A549 (cell line): Measurements from ENCODE around the gene FRMD3. TPM values are rescaled to one million over a fixed set of nuclear protein-coding genes. Genes with fewer than 3 reads are reported as not detected.

Experiments
- ATAC-seq, 2 experiments: fragments of 200-7000 bp in 1 of 2; fragments of >200 bp in 1 of 2; cut with Nextera tagmentation in 1 of 2; cut with Tn5 transposase in 1 of 2; 3 replicates each; pipeline versions ENCODE4 v1.8.0 to v1.9.1; 2018 to 2020; ENCODE audit warnings: mild to moderate bottlenecking in 1 of 2, moderate library complexity in 1 of 2
- CTCF ChIA-PET: fragments of 300-600 bp; sonication (Branson Sonifier 250); formaldehyde crosslinking; extraction: SDS; loops from one replicate; lab custom pipeline; 2021; ENCODE audit warnings: antibody characterized with exemption, inconsistent platforms; lab: Yijun Ruan, JAX
- POLR2A ChIA-PET: fragments of 350-600 bp; formaldehyde crosslinking; extraction: SDS; loops from one replicate; lab custom pipeline; 2021; ENCODE audit warnings: antibody characterized with exemption, inconsistent platforms; lab: Yijun Ruan, JAX
- DNase-seq, 2 experiments: peaks; one replicate each; pipeline versions ENCODE4 v3.0.0 to v3.0.0-alpha.2; 2011 to 2016; ENCODE audit warnings: low read depth in 1 of 2, low spot score in 1 of 2
- FAIRE-seq: peaks from 2 replicates; lab custom pipeline; 2011; peaks lifted over from hg19 to GRCh38; lab: Jason Lieb, UNC
- H3K27ac ChIP-seq, 2 experiments: fragments of >200 bp; sonication (Bioruptor Twin); formaldehyde crosslinking; 3 replicates each; pipeline ENCODE4 v1.5.1; 2016 to 2017
- H3K4me1 ChIP-seq: fragments of >200 bp; sonication (Bioruptor Twin); formaldehyde crosslinking; 3 replicates; pipeline ENCODE4 v1.6.1; 2016
- H3K4me2 ChIP-seq: fragments of >200 bp; sonication (Bioruptor Twin); formaldehyde crosslinking; 3 replicates; pipeline ENCODE4 v1.6.1; 2016
- H3K4me3 ChIP-seq: fragments of >200 bp; sonication (Bioruptor Twin); formaldehyde crosslinking; 3 replicates; pipeline ENCODE4 v1.5.1; 2016
- H3K9me3 ChIP-seq: fragments of >200 bp; sonication (Bioruptor Twin); formaldehyde crosslinking; 3 replicates; pipeline ENCODE4 v1.6.1; 2016
- CBX2 ChIP-seq: fragments of 200-600 bp; sonication (generic); IDR thresholded peaks from 2 replicates; pipeline ENCODE4 v1.6.1; 2016; ENCODE audit warnings: low read depth, mild to moderate bottlenecking, borderline replicate concordance
- CHD2 ChIP-seq: fragments of 150-350 bp; IDR thresholded peaks from 2 replicates; pipeline ENCODE4 v1.6.1; 2014; ENCODE audit warnings: low read length; ENCODE audit not compliant: partially characterized antibody
- EHF ChIP-seq: fragments of 250-450 bp; sonication (Bioruptor Pico); IDR thresholded peaks from 2 replicates; pipeline ENCODE4 v1.5.0; 2020; ENCODE audit warnings: mild to moderate bottlenecking
- EP300 ChIP-seq, 2 experiments: fragments of >200 bp; sonication (Bioruptor Twin); formaldehyde crosslinking; IDR thresholded peaks; 2 replicates in 1 of 2; 3 replicates in 1 of 2; pipeline ENCODE4 v1.6.1; 2016 to 2017
- ESRRA ChIP-seq: fragments of 150-350 bp; IDR thresholded peaks from 2 replicates; pipeline ENCODE4 v1.6.1; 2014; ENCODE audit warnings: mild to moderate bottlenecking, low read length, borderline replicate concordance
- FOXS1 ChIP-seq: fragments of 250-450 bp; sonication (Bioruptor Pico); IDR thresholded peaks from 2 replicates; pipeline ENCODE4 v1.5.0; 2020; ENCODE audit warnings: mild to moderate bottlenecking, moderate library complexity
- GATA3 ChIP-seq: IDR thresholded peaks from 2 replicates; pipeline ENCODE4 v1.6.1; 2012; ENCODE audit warnings: borderline replicate concordance
- HOXB5 ChIP-seq: fragments of 250-450 bp; sonication (Bioruptor Pico); IDR thresholded peaks from 2 replicates; pipeline ENCODE4 v1.5.0; 2020; ENCODE audit warnings: mild to moderate bottlenecking, moderate library complexity
- JUN ChIP-seq, 2 experiments: fragments of >200 bp; sonication (Bioruptor Twin); formaldehyde crosslinking; IDR thresholded peaks; 2 replicates in 1 of 2; 3 replicates in 1 of 2; pipeline ENCODE4 v1.6.1; 2016 to 2017
- KDM5A ChIP-seq: fragments of 200-600 bp; sonication (generic); IDR thresholded peaks from 2 replicates; pipeline ENCODE4 v1.6.1; 2016; ENCODE audit warnings: antibody characterized with exemption, mild to moderate bottlenecking
- MAFK ChIP-seq: fragments of 450-650 bp; IDR thresholded peaks from 2 replicates; pipeline ENCODE4 v1.6.1; 2014; ENCODE audit not compliant: partially characterized antibody
- NPAS2 ChIP-seq: fragments of 250-450 bp; sonication (Bioruptor Pico); IDR thresholded peaks from 2 replicates; pipeline ENCODE4 v1.8.0; 2022; ENCODE audit warnings: mild to moderate bottlenecking, moderate library complexity, borderline replicate concordance
- POLR2A ChIP-seq: IDR thresholded peaks from 2 replicates; pipeline ENCODE4 v1.6.1; 2012; ENCODE audit warnings: mild to moderate bottlenecking, low read length
- POLR2AphosphoS2 ChIP-seq: conservative IDR thresholded peaks from 2 replicates; pipeline ENCODE4 v1.6.1; 2012; ENCODE audit warnings: low read length, improper control_type of control experiment, inconsistent platforms
- RAD21 ChIP-seq, 2 experiments: fragments of >200 bp in 1 of 2; sonication (Bioruptor Twin) in 1 of 2; formaldehyde crosslinking in 1 of 2; IDR thresholded peaks in 1 of 2; conservative IDR thresholded peaks in 1 of 2; 2 replicates in 1 of 2; 3 replicates in 1 of 2; pipeline ENCODE4 v1.6.1; 2012 to 2018; ENCODE audit warnings: inconsistent platforms in 1 of 2
- RARB ChIP-seq: fragments of 250-450 bp; sonication (Bioruptor Pico); IDR thresholded peaks from 2 replicates; pipeline ENCODE4 v1.8.0; 2021; ENCODE audit warnings: mild to moderate bottlenecking, moderate library complexity
- RCOR1 ChIP-seq: fragments of 150-350 bp; IDR thresholded peaks from 2 replicates; pipeline ENCODE4 v1.6.1; 2014; ENCODE audit warnings: antibody characterized with exemption, low read length, low read depth
- RFX5 ChIP-seq: fragments of 450-650 bp; IDR thresholded peaks from 2 replicates; pipeline ENCODE4 v1.7.1; 2014; ENCODE audit warnings: antibody characterized with exemption, mild to moderate bottlenecking, moderate library complexity
- RNF2 ChIP-seq: fragments of 200-600 bp; sonication (generic); IDR thresholded peaks from 2 replicates; pipeline ENCODE4 v1.6.1; 2016; ENCODE audit warnings: low read depth, mild to moderate bottlenecking, antibody characterized with exemption, moderate library complexity, borderline replicate concordance
- SMC3 ChIP-seq: fragments of >200 bp; sonication (Bioruptor Twin); formaldehyde crosslinking; IDR thresholded peaks from 3 replicates; pipeline ENCODE4 v1.6.1; 2018; ENCODE audit warnings: inconsistent platforms
- TFCP2L1 ChIP-seq: fragments of 250-450 bp; sonication (Bioruptor Pico); IDR thresholded peaks from 2 replicates; pipeline ENCODE4 v1.5.0; 2021; ENCODE audit warnings: mild to moderate bottlenecking
- ZC3H11A ChIP-seq: fragments of 450-650 bp; IDR thresholded peaks from 2 replicates; pipeline ENCODE4 v1.6.1; 2014; ENCODE audit warnings: antibody characterized with exemption, mild to moderate bottlenecking
- ZFP36 ChIP-seq: fragments of 450-650 bp; IDR thresholded peaks from 2 replicates; pipeline ENCODE4 v1.6.1; 2014; ENCODE audit warnings: borderline replicate concordance; ENCODE audit not compliant: partially characterized antibody
- ZNF302 ChIP-seq: fragments of 250-450 bp; sonication (Bioruptor Pico); IDR thresholded peaks from 2 replicates; pipeline ENCODE4 v1.9.0; 2021; ENCODE audit warnings: inconsistent platforms, mild to moderate bottlenecking, moderate library complexity
- WGBS: methylation state at CpG from one replicate; pipeline ENCODE4 v1.1.6; 2017; ENCODE audit errors: missing lambda C conversion rate; 5-methylcytosine and 5-hydroxymethylcytosine counted together
- polyA plus RNA-seq, 4 experiments: library from polyadenylated mRNA; depleted of rRNA in 3 of 4; stranded (reverse); fragments of >200 nt; fragmentation: RNase III in 1 of 4; extraction: RNeasy Plus Mini Kit Qiagen cat#74134 plus additional on column Dnase treatment in 1 of 4; gene quantifications; 2 replicates in 3 of 4; 3 replicates in 1 of 4; pipeline ENCODE4 v1.2.3, GENCODE V29; 2011 to 2017
- TF ChIP-seq, protein P1 (sequence below): IDR thresholded peaks from 2 replicates; pipeline ENCODE4 v1.6.1; 2012; ENCODE audit warnings: low read depth, borderline replicate concordance
- TF ChIP-seq, protein P2 (sequence below): fragments of >200 bp; sonication (Bioruptor Twin); formaldehyde crosslinking; IDR thresholded peaks from 3 replicates; pipeline ENCODE4 v1.5.1; 2016
- TF ChIP-seq, protein P3 (sequence below): fragments of >200 bp; sonication (Bioruptor Twin); formaldehyde crosslinking; IDR thresholded peaks from 2 replicates; pipeline ENCODE4 v1.6.1; 2016
- TF ChIP-seq, protein P4 (sequence below): fragments of 200-600 bp; sonication (generic); IDR thresholded peaks from 2 replicates; pipeline ENCODE4 v1.6.1; 2016; ENCODE audit warnings: antibody characterized with exemption, mild to moderate bottlenecking, moderate library complexity

Gene FRMD3
- polyA plus RNA-seq, 2 of the 4 experiments (the other 2 are of a cell fraction): 1.7 to 3.3 TPM

DNA sequence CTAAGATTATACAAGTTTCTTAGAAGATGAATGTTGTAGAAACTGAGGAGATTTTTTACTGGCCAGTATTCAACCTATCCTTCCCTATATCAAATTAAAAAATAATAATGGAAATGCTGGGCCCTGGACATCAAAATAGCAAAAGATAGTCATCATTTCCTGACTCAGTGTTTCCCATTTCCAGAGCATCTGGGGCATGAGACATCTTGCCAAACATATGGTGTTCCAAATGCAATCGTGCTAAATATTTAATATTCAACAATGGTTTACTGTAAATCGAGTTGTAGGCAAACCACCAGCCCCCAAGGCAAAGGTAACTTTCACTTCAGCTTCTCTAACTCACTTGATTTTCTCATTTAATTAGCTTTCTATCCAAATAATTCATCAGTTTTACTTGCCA is 152.9 kb downstream of the FRMD3 start:
- DNase-seq (no peak), FAIRE-seq (no peak), ATAC-seq (no peak)
- ChIA-PET POLR2A (no interaction called here), CTCF (no interaction called here)
- no peaks in the 10 kb centered on the region for H3K4me1 ChIP-seq
- no peak overlapping the region for H3K4me2 ChIP-seq
- no peak overlapping the region for H3K4me3 ChIP-seq
- H3K27ac ChIP-seq: no peak overlapping the region
- TF ChIP-seq EP300 (IDR thresholded peaks at IDR 0.05) (no peak), FOXS1 (no peak), POLR2A (no peak), RAD21 (conservative IDR thresholded peaks at IDR 0.05 in 1 of 2, IDR thresholded peaks at IDR 0.05 in 1 of 2) (no peak), RCOR1 (no peak), ZFP36 (no peak)
- TF ChIP-seq, protein P1, sequence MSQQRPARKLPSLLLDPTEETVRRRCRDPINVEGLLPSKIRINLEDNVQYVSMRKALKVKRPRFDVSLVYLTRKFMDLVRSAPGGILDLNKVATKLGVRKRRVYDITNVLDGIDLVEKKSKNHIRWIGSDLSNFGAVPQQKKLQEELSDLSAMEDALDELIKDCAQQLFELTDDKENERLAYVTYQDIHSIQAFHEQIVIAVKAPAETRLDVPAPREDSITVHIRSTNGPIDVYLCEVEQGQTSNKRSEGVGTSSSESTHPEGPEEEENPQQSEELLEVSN: no peak
- TF ChIP-seq, protein P2, sequence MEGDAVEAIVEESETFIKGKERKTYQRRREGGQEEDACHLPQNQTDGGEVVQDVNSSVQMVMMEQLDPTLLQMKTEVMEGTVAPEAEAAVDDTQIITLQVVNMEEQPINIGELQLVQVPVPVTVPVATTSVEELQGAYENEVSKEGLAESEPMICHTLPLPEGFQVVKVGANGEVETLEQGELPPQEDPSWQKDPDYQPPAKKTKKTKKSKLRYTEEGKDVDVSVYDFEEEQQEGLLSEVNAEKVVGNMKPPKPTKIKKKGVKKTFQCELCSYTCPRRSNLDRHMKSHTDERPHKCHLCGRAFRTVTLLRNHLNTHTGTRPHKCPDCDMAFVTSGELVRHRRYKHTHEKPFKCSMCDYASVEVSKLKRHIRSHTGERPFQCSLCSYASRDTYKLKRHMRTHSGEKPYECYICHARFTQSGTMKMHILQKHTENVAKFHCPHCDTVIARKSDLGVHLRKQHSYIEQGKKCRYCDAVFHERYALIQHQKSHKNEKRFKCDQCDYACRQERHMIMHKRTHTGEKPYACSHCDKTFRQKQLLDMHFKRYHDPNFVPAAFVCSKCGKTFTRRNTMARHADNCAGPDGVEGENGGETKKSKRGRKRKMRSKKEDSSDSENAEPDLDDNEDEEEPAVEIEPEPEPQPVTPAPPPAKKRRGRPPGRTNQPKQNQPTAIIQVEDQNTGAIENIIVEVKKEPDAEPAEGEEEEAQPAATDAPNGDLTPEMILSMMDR: no peak
- TF ChIP-seq, all 56 proteins: peak for 0
- H3K9me3 ChIP-seq: peaks cover 8% of the 10 kb centered on the region
- 10% methylated on average over 2 of the region's 2 CpGs for WGBS

DNA sequence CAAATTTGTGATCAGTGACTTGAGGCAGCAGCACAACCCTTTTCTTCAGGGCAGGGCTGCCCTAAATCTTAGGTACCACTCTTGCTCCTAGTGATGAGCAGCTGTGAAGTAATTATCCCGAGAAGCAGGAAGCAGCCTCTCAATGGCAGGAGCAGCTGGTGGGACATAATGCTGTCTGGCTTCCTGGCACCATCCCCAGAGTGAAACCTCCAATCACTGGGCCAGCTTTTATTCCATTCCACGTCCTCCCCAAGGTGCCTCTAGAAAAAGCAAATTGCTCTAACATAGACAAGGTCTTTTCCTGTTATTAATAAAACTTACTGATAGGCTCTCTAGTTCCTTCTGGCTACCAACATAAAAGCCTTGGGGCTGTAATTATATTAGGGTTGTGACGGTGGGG is 154.0 kb downstream of the FRMD3 start:
- Histone ChIP-seq H3K4me3 (no peak overlapping the region), H3K4me2 (no peak overlapping the region), H3K4me1 (no peaks in the 10 kb centered on the region), H3K9me3 (peaks cover 8% of the 10 kb centered on the region), H3K27ac (no peak overlapping the region)
- FAIRE-seq (no peak), ATAC-seq (no peak), DNase-seq (no peak)
- ChIA-PET POLR2A (no interaction called here), CTCF (interaction anchor here (0.6 kb wide), 1 partner anchor 185 kb away, joined by 3 read pairs; no protein-coding TSS in a partner anchor)
- WGBS: 40% methylated on average over 3 of the region's 3 CpGs
- no peak for TF ChIP-seq POLR2AphosphoS2

DNA sequence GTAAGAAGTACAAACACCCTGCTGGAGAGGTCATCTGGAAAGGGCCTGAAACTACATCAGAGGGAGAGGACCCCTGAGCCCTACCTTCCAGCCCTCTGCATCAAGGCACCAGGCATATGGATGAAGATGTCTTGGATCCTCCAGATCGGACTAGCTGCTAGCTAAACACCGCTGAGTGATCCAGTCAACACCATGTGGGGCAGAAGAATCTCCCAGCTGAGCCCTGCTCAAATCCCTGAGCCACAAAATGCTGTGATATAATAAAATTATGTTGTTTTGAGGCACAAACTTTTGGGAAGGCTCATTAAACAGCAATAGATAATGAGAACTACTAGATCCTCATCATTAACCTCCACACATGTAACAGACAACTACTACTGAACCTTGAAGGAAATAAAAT is 155.2 kb downstream of the FRMD3 start:
- H3K4me1 ChIP-seq: no peaks in the 10 kb centered on the region
- ChIA-PET CTCF (interaction anchor here (0.6 kb wide), 2 partner anchors 70 to 1474 kb away, joined by 3 to 4 read pairs; no protein-coding TSS in a partner anchor), POLR2A (no interaction called here)
- FAIRE-seq: no peak
- TF ChIP-seq, protein P3, sequence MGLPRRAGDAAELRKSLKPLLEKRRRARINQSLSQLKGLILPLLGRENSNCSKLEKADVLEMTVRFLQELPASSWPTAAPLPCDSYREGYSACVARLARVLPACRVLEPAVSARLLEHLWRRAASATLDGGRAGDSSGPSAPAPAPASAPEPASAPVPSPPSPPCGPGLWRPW: no peak
- TF ChIP-seq MAFK (no peak), SMC3 (no peak), POLR2AphosphoS2 (no peak), ZC3H11A (no peak), FOXS1 (no peak), EHF (CRISPR knock-in tag) (no peak), CBX2 (no peak), RARB (CRISPR knock-in tag) (no peak), GATA3 (no peak), ZNF302 (no peak), KDM5A (no peak), TFCP2L1 (no peak), JUN (IDR thresholded peaks at IDR 0.05) (no peak)
- ATAC-seq: no peak
- peaks cover 8% of the 10 kb centered on the region for H3K9me3 ChIP-seq
- H3K27ac ChIP-seq: no peak overlapping the region
- WGBS: 58% methylated on average over 2 of the region's 2 CpGs
- no peak for DNase-seq
- H3K4me3 ChIP-seq: no peak overlapping the region
- H3K4me2 ChIP-seq: no peak overlapping the region

DNA sequence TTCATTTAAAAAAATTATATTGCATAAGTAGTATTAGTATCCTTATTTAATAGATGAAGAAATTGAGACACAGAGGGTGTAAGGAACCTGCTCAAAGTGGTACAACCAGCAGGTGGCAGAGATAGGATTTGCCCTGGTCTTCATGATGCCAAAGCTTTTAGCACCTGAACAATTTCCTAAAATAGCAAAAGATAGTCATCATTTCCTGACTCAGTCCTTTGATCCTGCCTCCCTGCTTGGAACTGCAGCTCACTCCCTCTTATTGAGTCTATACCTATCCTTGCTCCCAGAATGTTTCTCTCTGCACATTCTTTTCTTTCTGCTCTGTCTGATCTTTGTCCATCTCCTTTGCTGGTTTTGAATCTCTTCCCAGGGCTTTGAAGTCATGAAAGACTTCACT is 155.8 kb downstream of the FRMD3 start:
- H3K4me2 ChIP-seq: no peak overlapping the region
- FAIRE-seq (no peak), ATAC-seq (no peak), DNase-seq (no peak)
- H3K4me1 ChIP-seq: no peaks in the 10 kb centered on the region
- H3K27ac ChIP-seq: no peak overlapping the region
- no peak overlapping the region for H3K4me3 ChIP-seq
- ChIA-PET POLR2A (no interaction called here), CTCF (interaction anchor here (0.6 to 0.7 kb wide), 2 partner anchors 69 to 77 kb away, joined by 3 read pairs; no protein-coding TSS in a partner anchor)
- H3K9me3 ChIP-seq: peaks cover 8% of the 10 kb centered on the region
- no peak for TF ChIP-seq CHD2
- no peak for TF ChIP-seq NPAS2 (CRISPR knock-in tag)
- TF ChIP-seq RNF2: no peak
- no peak for TF ChIP-seq HOXB5 (CRISPR knock-in tag)
- TF ChIP-seq, protein P4, sequence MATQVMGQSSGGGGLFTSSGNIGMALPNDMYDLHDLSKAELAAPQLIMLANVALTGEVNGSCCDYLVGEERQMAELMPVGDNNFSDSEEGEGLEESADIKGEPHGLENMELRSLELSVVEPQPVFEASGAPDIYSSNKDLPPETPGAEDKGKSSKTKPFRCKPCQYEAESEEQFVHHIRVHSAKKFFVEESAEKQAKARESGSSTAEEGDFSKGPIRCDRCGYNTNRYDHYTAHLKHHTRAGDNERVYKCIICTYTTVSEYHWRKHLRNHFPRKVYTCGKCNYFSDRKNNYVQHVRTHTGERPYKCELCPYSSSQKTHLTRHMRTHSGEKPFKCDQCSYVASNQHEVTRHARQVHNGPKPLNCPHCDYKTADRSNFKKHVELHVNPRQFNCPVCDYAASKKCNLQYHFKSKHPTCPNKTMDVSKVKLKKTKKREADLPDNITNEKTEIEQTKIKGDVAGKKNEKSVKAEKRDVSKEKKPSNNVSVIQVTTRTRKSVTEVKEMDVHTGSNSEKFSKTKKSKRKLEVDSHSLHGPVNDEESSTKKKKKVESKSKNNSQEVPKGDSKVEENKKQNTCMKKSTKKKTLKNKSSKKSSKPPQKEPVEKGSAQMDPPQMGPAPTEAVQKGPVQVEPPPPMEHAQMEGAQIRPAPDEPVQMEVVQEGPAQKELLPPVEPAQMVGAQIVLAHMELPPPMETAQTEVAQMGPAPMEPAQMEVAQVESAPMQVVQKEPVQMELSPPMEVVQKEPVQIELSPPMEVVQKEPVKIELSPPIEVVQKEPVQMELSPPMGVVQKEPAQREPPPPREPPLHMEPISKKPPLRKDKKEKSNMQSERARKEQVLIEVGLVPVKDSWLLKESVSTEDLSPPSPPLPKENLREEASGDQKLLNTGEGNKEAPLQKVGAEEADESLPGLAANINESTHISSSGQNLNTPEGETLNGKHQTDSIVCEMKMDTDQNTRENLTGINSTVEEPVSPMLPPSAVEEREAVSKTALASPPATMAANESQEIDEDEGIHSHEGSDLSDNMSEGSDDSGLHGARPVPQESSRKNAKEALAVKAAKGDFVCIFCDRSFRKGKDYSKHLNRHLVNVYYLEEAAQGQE: no peak
- TF ChIP-seq EHF (CRISPR knock-in tag): no peak
- TF ChIP-seq POLR2AphosphoS2: no peak
- TF ChIP-seq ESRRA: no peak
- TF ChIP-seq RFX5: no peak
- no peak for TF ChIP-seq KDM5A
